KMS-11 (cell line): Measurements from ENCODE around the gene GRIP1.

ENCODE experiments used
- H2AFZ ChIP-seq: fragments of 200-600 bp; sonication (generic); 2 replicates; pipeline ENCODE4 v1.6.1; 2016; ENCODE audit warnings: antibody characterized with exemption, mixed run types, low read depth
- H3K27ac ChIP-seq: fragments of 200-600 bp; sonication (generic); 2 replicates; pipeline ENCODE4 v1.6.1; 2016; ENCODE audit warnings: mild to moderate bottlenecking, mixed run types
- H3K27me3 ChIP-seq: fragments of 200-600 bp; sonication (generic); 2 replicates; pipeline ENCODE4 v1.6.1; 2017; ENCODE audit warnings: mild to moderate bottlenecking, low read depth, mixed run types, moderate library complexity; ENCODE audit not compliant: insufficient read depth
- H3K36me3 ChIP-seq: fragments of 200-600 bp; sonication (generic); 2 replicates; pipeline ENCODE4 v1.6.1; 2017; ENCODE audit warnings: mild to moderate bottlenecking, mixed run types; ENCODE audit not compliant: insufficient read depth
- H3K4me1 ChIP-seq: fragments of 200-600 bp; sonication (generic); 2 replicates; pipeline ENCODE4 v1.6.1; 2016; ENCODE audit warnings: mild to moderate bottlenecking, low read depth, mixed run types; ENCODE audit not compliant: poor library complexity, severe bottlenecking
- H3K4me2 ChIP-seq: fragments of 200-600 bp; sonication (generic); 2 replicates; pipeline ENCODE4 v1.7.0; 2016; ENCODE audit warnings: mild to moderate bottlenecking, mixed run types
- H3K4me3 ChIP-seq: fragments of 200-600 bp; sonication (generic); IDR thresholded peaks from 2 replicates; pipeline ENCODE4 v1.6.1; 2017; ENCODE audit warnings: low read depth, low read length, mixed read lengths; ENCODE audit not compliant: insufficient read depth
- H3K79me2 ChIP-seq: fragments of 200-600 bp; sonication (generic); 2 replicates; pipeline ENCODE4 v1.6.1; 2016; ENCODE audit warnings: low read depth, mixed run types; ENCODE audit not compliant: insufficient read depth
- H3K9ac ChIP-seq: fragments of 200-600 bp; sonication (generic); 2 replicates; pipeline ENCODE4 v1.6.1; 2016; ENCODE audit warnings: mild to moderate bottlenecking, mixed run types
- H4K20me1 ChIP-seq: fragments of 200-600 bp; sonication (generic); 2 replicates; pipeline ENCODE4 v1.6.1; 2016; ENCODE audit warnings: mild to moderate bottlenecking, mixed run types; ENCODE audit not compliant: insufficient read depth
- TF ChIP-seq, protein P1 (sequence below): fragments of 200-600 bp; sonication (generic); conservative IDR thresholded peaks from 2 replicates; pipeline ENCODE4 v1.6.1; 2017; ENCODE audit warnings: low read depth, mild to moderate bottlenecking, antibody characterized with exemption, low read length, moderate library complexity, mixed read lengths

The GRIP1 gene

GRCh38 chr12:66428870-66429269, 250.0 kb downstream of the GRIP1 start:
- no peaks in the 10 kb centered on the region for H4K20me1 ChIP-seq
- H3K4me1 ChIP-seq, result no peaks in the 10 kb centered on the region
- no peak overlapping the region for H3K4me2 ChIP-seq
- H3K9ac ChIP-seq, result no peak overlapping the region
- H3K36me3 ChIP-seq, result no peaks in the 10 kb centered on the region
- no peaks in the 10 kb centered on the region for H3K79me2 ChIP-seq
- H3K4me3 ChIP-seq, result no peak overlapping the region
- no peak overlapping the region for H3K27ac ChIP-seq
- H3K27me3 ChIP-seq, result no peaks in the 10 kb centered on the region
- TF ChIP-seq, protein P1, sequence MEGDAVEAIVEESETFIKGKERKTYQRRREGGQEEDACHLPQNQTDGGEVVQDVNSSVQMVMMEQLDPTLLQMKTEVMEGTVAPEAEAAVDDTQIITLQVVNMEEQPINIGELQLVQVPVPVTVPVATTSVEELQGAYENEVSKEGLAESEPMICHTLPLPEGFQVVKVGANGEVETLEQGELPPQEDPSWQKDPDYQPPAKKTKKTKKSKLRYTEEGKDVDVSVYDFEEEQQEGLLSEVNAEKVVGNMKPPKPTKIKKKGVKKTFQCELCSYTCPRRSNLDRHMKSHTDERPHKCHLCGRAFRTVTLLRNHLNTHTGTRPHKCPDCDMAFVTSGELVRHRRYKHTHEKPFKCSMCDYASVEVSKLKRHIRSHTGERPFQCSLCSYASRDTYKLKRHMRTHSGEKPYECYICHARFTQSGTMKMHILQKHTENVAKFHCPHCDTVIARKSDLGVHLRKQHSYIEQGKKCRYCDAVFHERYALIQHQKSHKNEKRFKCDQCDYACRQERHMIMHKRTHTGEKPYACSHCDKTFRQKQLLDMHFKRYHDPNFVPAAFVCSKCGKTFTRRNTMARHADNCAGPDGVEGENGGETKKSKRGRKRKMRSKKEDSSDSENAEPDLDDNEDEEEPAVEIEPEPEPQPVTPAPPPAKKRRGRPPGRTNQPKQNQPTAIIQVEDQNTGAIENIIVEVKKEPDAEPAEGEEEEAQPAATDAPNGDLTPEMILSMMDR, result no peak
- no peak overlapping the region for H2AFZ ChIP-seq

DNA sequence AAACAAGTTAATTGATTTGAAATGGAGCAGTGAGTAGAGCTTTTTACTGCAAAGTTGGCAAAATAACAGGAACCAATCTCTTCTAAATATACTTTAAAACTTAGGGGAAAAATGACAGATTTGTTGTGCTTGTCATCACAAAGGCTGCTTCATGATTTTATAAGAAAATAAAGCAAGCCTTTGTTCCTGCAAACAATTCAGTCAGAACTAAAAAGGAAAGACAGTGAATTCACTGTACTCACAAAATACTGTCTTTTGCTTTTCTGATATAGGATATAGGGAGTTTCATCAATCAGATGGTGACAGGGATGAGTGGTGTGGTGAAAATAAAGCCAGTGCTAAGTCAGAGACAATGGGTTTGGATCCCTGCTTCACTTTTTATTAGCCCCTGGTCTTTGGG, 250.6 kb downstream of the GRIP1 start:
- H3K79me2 ChIP-seq, result no peaks in the 10 kb centered on the region
- H3K4me3 ChIP-seq, result no peak overlapping the region
- no peak overlapping the region for H3K9ac ChIP-seq
- no peaks in the 10 kb centered on the region for H3K27me3 ChIP-seq
- no peaks in the 10 kb centered on the region for H3K4me1 ChIP-seq
- no peaks in the 10 kb centered on the region for H4K20me1 ChIP-seq
- H2AFZ ChIP-seq, result no peak overlapping the region
- TF ChIP-seq, protein P1, result no peak
- H3K4me2 ChIP-seq, result no peak overlapping the region
- no peak overlapping the region for H3K27ac ChIP-seq
- H3K36me3 ChIP-seq, result no peaks in the 10 kb centered on the region

DNA sequence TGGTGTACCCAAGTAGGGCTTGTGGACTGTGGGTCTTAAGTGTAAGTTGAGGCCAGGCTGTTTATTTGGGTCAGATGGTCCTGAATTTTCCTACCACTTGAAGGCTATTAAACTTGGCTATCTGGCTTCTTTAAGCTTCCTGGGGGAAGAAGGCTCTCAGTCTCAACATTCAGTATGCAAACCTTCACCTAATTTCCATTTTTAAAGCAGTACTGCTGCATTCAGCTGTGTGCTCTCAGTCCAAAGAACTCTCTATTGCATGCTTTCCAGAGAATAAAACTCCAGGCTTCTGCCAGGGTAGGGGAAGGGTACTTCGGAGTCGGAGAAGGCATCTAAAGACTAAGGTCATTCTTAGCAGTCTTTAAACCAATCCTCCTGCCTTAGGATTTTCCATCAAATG, 252.2 kb downstream of the GRIP1 start:
- no peaks in the 10 kb centered on the region for H3K79me2 ChIP-seq
- TF ChIP-seq, protein P1, result no peak
- no peak overlapping the region for H3K9ac ChIP-seq
- no peaks in the 10 kb centered on the region for H3K36me3 ChIP-seq
- no peaks in the 10 kb centered on the region for H3K4me1 ChIP-seq
- no peaks in the 10 kb centered on the region for H3K27me3 ChIP-seq
- no peaks in the 10 kb centered on the region for H4K20me1 ChIP-seq
- no peak overlapping the region for H2AFZ ChIP-seq
- H3K27ac ChIP-seq, result no peak overlapping the region
- no peak overlapping the region for H3K4me2 ChIP-seq
- H3K4me3 ChIP-seq, result no peak overlapping the region

GRCh38 chr12:66423266-66423665, 255.6 kb downstream of the GRIP1 start:
- no peaks in the 10 kb centered on the region for H3K27me3 ChIP-seq
- no peak overlapping the region for H3K27ac ChIP-seq
- H3K9ac ChIP-seq, result no peak overlapping the region
- H3K4me3 ChIP-seq, result no peak overlapping the region
- H4K20me1 ChIP-seq, result no peaks in the 10 kb centered on the region
- H3K36me3 ChIP-seq, result no peaks in the 10 kb centered on the region
- no peak overlapping the region for H3K4me2 ChIP-seq
- H3K79me2 ChIP-seq, result no peaks in the 10 kb centered on the region
- H3K4me1 ChIP-seq, result no peaks in the 10 kb centered on the region
- TF ChIP-seq, protein P1, result no peak
- H2AFZ ChIP-seq, result no peak overlapping the region

DNA sequence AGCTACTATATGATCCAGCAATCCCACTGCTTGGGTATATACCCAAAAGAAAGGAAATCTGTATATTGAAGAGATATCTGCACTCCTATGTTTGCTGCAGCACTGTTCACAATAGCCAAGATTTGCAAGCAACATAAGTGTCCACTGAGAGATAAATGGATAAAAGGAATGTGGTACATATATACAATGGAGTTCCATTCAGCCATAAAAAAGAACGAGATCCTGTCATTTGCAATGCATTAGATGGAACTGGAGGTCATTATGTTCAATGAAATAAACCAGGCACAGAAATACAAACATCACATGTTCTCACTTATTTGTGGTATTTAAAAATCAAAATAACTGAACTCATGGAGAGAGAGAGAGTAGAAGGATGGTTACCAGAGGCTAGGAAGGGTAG, 260.0 kb downstream of the GRIP1 start:
- Histone ChIP-seq H3K27me3 (no peaks in the 10 kb centered on the region), H3K4me2 (no peak overlapping the region), H3K36me3 (no peaks in the 10 kb centered on the region), H3K4me3 (no peak overlapping the region), H4K20me1 (no peaks in the 10 kb centered on the region), H3K9ac (no peak overlapping the region), H2AFZ (no peak overlapping the region), H3K27ac (no peak overlapping the region), H3K79me2 (no peaks in the 10 kb centered on the region), H3K4me1 (no peaks in the 10 kb centered on the region)
- TF ChIP-seq, protein P1, result no peak
